Activated CD8-positive, alpha-beta T cell treated with anti-CD3 and anti-CD28 coated beads for 36 hours (primary cell): ENCODE results near the gene CRYL1. TPM values are rescaled to one million over a fixed set of nuclear protein-coding genes. Genes with fewer than 3 reads are reported as not detected.

ENCODE experiments used
- ATAC-seq: fragments of 200-7000 bp; cut with Tn5 transposase; one replicate; pipeline ENCODE4 v1.10.0; 2021; ENCODE audit warnings: mild to moderate bottlenecking, moderate library complexity
- CTCF ChIA-PET: fragments of 350-600 bp; sonication (Branson Sonifier 250); formaldehyde crosslinking; loops from one replicate; lab custom pipeline; 2021; ENCODE audit warnings: antibody characterized with exemption; lab: Charles Lee
- POLR2A ChIA-PET: fragments of 350-600 bp; sonication (Branson Sonifier 250); formaldehyde crosslinking; loops from one replicate; lab custom pipeline; 2021; ENCODE audit warnings: antibody characterized with exemption; lab: Charles Lee
- DNase-seq: peaks from one replicate; pipeline ENCODE4 v3.0.0-alpha.2; 2020
- H3K27ac Mint-ChIP-seq: one replicate; pipeline ENCODE4 v1.8.0; 2021; ENCODE audit warnings: mild to moderate bottlenecking, mixed read lengths
- H3K27me3 Mint-ChIP-seq: one replicate; pipeline ENCODE4 v1.8.0; 2021; ENCODE audit warnings: mixed read lengths
- H3K36me3 Mint-ChIP-seq: one replicate; pipeline ENCODE4 v1.8.0; 2021; ENCODE audit warnings: low read depth, mixed read lengths
- H3K4me1 Mint-ChIP-seq: one replicate; pipeline ENCODE4 v1.8.0; 2021; ENCODE audit warnings: low read depth, mixed read lengths
- H3K4me3 Mint-ChIP-seq: one replicate; pipeline ENCODE4 v1.8.0; 2021; ENCODE audit warnings: mild to moderate bottlenecking, moderate library complexity, mixed read lengths
- H3K9me3 Mint-ChIP-seq: one replicate; pipeline ENCODE4 v1.8.0; 2021; ENCODE audit warnings: mixed read lengths
- CTCF ChIP-seq: fragments of 200-600 bp; IDR thresholded peaks from one replicate; pipeline ENCODE4 v1.8.0; 2022; ENCODE audit warnings: antibody characterized with exemption, mild to moderate bottlenecking
- intact Hi-C: fragments of 100-400 bp; cut with micrococcal nuclease; formaldehyde crosslinking; loops from one replicate; pipeline ENCODE4 v1.10.0; 2022
- microRNA-seq: library from miRNA; unstranded; fragments of <30 nt; microRNA quantifications from one replicate; pipeline ENCODE4 v1.2.0, GENCODE V29; 2022; ENCODE audit warnings: borderline microRNAs expressed, borderline replicate concordance
- total RNA-seq, 2 experiments: library from RNA; stranded (reverse); gene quantifications; one replicate each; pipeline ENCODE4 v1.2.3, GENCODE V29; 2021

CRYL1 gene
- total RNA-seq, 2 experiments from 2014 or later = 8.5 to 9.4 TPM

DNA sequence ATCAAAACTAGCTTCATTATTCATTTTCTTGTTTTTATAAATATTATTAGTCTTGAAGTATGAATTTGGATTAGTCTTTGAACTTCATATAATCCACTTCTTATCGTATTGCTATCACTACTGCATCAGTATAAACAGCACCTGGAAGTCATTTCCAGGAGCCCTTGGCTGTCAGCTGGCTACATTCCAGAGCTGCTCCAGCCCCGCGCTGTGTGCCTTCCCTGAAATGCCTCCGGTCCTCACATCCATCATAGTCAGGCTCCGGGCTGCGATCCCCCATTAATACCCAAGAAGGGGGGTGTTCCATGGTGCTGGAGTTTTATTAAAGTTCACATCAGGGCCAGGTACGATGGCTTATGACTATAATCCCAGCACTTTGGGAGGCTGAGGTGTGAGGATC, 169.2 kb downstream of the CRYL1 start:
- Mint-ChIP-seq H3K27me3 (no peaks in the 10 kb centered on the region), H3K36me3 (no peaks in the 10 kb centered on the region), H3K4me3 (no peak overlapping the region), H3K9me3 (no peaks in the 10 kb centered on the region), H3K4me1 (peaks cover 4% of the 10 kb centered on the region), H3K27ac (no peak overlapping the region)
- POLR2A ChIA-PET = no interaction called here
- DNase-seq = no peak
- no peak for ATAC-seq
- CTCF ChIA-PET = no interaction called here
- intact Hi-C loops = no loop called here
- no peak for TF ChIP-seq CTCF

GRCh38 chr13:20354722-20355121, 170.9 kb downstream of the CRYL1 start:
- Mint-ChIP-seq H3K36me3 (no peaks in the 10 kb centered on the region), H3K9me3 (no peaks in the 10 kb centered on the region), H3K27me3 (no peaks in the 10 kb centered on the region), H3K4me1 (peaks cover 4% of the 10 kb centered on the region), H3K4me3 (no peak overlapping the region), H3K27ac (no peak overlapping the region)
- ATAC-seq (no peak), DNase-seq (no peak)
- ChIA-PET POLR2A (no interaction called here), CTCF (interaction anchor here (0.8 kb wide), 1 partner anchor 17 kb away, joined by 3 read pairs; no protein-coding TSS in a partner anchor)
- intact Hi-C loops = no loop called here
- TF ChIP-seq CTCF = no peak

DNA sequence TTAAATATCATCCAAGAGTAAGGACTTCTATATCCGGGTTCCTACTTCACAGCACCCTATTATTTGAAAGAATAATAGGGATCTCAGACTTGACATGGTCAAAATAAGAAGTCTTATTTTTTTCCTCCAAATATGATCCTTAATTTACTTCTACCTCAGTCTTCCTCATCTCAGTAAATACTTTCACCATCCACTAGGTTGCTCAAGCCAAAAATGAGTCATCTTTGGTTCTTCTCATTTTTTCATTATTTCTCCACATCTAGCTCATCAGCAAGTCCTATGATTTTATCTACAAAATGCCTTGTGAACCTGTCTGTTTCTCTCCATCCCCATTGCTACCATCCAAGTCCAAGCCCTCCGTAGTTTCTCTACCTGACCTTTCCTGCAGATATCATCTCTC, 171.7 kb downstream of the CRYL1 start:
- Mint-ChIP-seq H3K4me1 (no peaks in the 10 kb centered on the region), H3K36me3 (no peaks in the 10 kb centered on the region), H3K27me3 (no peaks in the 10 kb centered on the region), H3K9me3 (no peaks in the 10 kb centered on the region), H3K27ac (no peak overlapping the region), H3K4me3 (no peak overlapping the region)
- ChIA-PET POLR2A (no interaction called here), CTCF (interaction anchor here (0.8 to 1.1 kb wide), 3 partner anchors 18 to 157 kb away, joined by 3 read pairs; no protein-coding TSS in a partner anchor)
- DNase-seq (no peak), ATAC-seq (peak; percentile 45)
- intact Hi-C loops = no loop called here
- no peak for TF ChIP-seq CTCF

Small RNA genes lying within 50 kb of the gene (microRNA-seq; reads per million reads assigned to microRNA genes)
- gene MIR4499 = not detected

Other genes starting within 250 kb of the CRYL1 start
- gene IFT88, start 41.3 kb upstream of the CRYL1 start, total RNA-seq = 1 to 10 TPM; 2.2 to 2.5 TPM
- gene IL17D, start 177.8 kb upstream of the CRYL1 start, total RNA-seq = under 1 TPM; 0.49 to 0.54 TPM
- 10 to 100 TPM; 18.7 to 19.6 TPM for gene EEF1AKMT1, start 248.1 kb upstream of the CRYL1 start, total RNA-seq